CD4-positive, alpha-beta T cell treated with Interleukin-1 beta for 1 hour (primary cell): ENCODE results near the gene C9orf43.
"Not testable (repeated sequence)": the region's sequence is repeated elsewhere in the genome, so short reads cannot be mapped to it uniquely, and the experiment has no call there.

Experiments
- DNase-seq, 2 donors: peaks; one replicate each; pipeline ENCODE4 v3.0.0-alpha.2; 2020 to 2022

The C9orf43 gene, protein sequence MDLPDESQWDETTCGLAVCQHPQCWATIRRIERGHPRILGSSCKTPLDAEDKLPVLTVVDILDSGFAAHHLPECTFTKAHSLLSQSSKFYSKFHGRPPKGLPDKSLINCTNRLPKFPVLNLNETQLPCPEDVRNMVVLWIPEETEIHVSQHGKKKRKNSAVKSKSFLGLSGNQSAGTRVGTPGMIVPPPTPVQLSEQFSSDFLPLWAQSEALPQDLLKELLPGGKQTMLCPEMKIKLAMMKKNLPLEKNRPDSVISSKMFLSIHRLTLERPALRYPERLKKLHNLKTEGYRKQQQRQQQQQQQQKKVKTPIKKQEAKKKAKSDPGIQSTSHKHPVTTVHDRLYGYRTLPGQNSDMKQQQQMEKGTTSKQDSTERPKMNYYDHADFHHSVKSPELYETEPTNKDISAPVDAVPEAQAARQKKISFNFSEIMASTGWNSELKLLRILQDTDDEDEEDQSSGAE

DNA sequence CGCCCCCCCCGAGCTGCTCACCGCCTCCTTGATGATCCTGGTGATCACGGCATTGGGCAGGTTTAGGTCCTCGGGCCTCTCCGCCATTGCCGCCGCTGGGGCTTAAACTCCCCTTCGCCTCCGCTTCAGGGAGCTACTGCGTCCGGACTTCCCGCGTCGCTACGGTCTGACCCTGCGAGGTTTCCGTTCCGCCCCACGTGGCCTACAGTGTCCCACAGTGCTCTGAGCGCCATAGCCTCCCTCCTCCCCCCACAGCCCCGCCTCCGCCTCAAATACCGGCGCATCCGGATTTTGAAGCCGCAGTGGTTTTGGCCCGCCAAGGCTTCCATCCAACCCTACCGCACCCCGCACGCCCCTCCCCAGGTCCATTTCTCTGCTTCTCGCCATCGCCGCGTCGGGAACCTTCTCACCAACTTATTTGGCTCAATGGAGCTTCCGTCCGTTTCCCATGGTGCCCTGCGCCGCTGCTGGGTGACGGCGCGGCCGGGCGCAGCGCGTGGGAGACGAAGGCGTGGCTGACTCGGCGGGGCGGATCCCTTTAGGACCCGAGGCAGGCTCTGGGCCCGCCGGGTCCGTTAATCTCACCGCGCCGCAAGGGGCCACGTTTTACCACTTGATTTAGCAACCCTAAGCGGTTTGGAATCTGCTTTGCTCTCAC, at the start of gene C9orf43, which contains the start of gene POLE3:
C9orf43 (plus strand) TSS at position 541 of the 658 bp plus-strand sequence. CDS start 2,747 bp downstream, outside the sequence.
POLE3 (minus strand) TSS at position 469 of the 658 bp plus-strand sequence; CDS start at position 87, 382 bp downstream.
- peak; percentile 93 to 94 for DNase-seq

DNA sequence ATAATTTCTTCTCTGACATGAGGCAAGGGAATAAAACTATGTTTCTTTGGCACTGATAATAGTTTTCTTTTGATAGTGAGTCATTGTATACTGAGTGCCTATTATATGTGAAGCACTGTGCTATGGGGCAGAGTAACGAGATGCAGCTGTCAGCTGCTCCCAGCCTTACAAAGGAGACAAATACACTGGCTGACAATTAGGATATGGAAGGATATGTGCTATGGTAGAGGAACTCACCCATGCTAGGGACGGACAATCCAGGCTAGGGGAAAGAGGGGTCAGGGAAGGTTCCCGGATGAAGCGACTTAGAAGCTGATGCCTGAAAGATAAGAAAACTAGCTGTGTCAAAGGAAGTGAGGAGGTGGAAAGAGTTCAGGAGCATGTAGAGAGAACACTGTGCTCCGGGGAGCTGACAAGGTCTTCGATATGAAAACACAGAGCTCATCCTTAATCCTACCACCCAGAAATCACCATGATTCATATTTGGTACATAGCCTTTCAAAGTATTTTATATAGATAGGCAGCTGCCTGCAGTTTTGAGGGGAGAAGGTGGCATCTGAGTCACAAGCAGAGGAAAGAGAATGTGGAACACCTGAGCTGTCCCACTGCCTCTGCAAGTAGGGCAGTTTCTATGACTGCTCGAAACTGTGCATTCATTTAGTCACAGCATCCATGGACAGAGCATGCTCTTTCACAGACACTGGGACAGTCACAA, 49.1 kb upstream of the C9orf43 start:
- no peak for DNase-seq

DNA sequence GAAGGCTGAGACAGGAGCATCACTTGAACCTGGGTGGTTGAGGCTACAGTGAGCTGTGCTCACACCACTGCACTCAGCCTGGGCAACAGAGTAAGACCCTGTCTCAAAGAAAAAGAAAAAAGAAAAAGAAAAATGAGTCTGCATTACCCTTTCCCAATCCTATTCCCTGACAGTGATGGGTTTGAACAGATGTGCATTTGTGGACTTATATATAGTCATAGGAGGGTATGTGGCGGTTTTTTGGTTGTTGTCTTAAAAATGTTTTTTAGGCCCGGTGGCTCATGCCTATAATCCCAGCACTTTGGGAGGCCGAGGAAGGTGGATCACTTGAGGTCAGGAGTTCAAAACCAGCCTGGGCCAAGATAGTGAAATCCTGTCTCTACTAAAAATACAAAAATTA, 47.2 kb upstream of the C9orf43 start:
- no peak for DNase-seq

DNA sequence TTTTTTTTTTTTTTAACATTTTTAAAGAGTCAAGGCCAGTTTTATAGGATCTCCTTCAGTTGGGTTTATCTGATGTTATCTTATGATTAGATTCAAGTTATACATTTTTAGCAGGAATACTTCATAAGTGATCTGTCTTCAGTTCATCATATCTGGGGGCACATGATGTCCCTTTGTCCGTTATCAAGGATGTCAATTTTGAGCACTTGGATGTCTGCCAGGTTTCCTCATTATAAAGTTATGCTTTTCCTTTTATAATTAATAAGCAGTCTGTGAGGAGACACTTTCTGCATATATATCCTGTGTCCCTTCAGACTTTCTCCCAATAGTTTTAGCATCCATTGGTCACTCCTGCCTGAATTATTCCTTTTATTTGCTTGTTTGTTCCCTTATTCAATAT, 45.6 kb upstream of the C9orf43 start:
- DNase-seq = no peak

DNA sequence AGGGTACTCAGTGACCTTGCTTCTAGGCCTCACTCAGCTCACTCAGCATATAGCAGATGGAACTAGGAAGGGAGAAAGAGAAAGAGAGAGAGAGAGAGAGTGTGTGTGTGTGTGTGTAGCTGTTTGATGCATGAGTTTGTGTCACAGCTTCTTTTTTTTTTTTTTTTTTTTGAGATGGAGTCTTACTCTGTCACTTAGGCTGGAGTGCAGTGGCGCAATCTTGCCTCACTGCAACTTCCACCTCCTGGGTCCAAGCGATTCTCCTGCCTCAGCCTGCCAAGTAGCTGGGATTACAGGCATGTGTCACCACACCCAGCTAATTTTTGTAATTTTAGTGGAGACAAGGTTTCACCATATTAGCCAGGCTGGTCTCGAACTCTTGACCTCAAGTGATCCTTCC, 44.9 kb upstream of the C9orf43 start:
- DNase-seq = not testable (repeated sequence)

DNA sequence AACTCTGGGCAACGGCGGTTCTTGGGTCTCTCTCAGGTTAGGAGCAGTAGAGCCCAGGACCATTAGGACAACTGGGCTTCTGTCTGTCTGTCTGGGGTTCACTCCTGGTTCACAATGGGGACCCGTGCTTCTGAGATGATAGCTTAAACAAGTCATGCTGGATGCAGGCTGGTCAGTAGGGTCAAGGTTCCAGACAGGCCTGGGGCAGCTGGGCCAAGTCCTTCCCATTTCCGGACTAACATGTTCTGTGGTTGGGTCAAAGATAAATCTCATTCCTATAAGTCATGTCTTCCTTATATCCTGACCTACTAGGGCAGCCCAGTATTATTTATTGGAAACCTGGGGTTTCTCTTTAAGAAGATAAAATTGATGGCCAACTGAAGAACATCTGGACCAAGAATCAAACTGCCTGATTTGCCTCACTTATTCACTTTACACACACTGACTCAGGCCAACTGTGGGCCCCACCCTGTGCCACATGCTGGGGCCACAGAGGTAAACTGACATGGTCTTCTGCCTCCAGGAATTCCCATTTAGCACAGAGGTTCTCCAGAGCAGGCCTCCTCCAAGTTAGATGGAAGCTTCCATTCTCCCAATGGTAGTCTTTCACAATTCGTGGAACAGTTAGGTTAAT, 42.1 kb upstream of the C9orf43 start:
- DNase-seq = no peak

DNA sequence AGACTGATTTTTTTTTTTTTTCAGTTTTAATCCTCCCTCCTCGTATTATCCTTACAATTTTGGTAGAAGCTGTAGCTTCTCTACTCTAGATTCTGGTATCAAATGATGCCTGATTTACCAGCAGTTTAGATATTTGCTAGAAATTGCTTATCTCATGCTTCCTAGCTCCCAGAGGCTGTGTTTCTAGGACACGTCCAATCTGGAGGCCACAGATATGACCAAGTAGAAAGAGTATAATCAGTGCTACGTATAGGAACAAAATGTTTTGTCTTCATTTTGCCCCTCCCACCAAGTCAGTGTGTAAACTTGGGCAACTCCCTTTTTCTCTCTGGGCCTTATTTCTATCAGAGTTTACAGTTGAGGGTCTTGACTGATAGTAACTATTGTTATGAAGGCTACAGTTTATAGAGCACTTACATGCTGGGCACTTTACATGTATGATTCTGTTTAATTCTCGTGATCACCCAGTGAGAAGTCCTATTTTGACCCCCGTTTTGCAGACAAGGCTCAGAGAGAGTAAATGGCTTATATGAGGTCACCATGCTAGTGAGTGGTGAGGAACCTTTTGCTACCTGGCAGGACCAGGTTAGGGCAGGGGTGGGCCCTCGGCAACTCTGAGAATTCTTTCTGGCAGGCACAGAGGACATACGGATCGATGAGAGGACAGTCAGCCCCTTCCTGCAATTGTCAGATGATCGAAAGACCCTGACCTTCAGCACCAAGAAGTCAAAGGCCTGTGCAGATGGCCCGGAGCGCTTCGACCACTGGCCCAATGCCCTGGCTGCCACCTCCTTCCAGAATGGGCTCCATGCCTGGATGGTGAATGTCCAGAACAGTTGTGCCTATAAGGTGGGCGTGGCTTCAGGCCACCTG, 41.3 kb upstream of the C9orf43 start:
- no peak for DNase-seq

DNA sequence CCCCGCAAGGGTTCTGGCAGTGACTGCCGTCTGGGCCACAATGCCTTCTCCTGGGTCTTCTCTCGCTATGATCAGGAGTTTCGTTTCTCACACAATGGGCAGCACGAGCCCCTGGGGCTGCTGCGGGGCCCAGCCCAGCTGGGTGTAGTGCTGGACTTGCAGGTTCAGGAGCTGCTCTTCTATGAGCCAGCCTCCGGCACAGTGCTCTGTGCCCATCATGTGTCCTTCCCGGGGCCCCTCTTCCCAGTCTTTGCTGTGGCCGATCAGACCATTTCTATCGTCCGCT, 40.7 kb upstream of the C9orf43 start:
- no peak for DNase-seq

DNA sequence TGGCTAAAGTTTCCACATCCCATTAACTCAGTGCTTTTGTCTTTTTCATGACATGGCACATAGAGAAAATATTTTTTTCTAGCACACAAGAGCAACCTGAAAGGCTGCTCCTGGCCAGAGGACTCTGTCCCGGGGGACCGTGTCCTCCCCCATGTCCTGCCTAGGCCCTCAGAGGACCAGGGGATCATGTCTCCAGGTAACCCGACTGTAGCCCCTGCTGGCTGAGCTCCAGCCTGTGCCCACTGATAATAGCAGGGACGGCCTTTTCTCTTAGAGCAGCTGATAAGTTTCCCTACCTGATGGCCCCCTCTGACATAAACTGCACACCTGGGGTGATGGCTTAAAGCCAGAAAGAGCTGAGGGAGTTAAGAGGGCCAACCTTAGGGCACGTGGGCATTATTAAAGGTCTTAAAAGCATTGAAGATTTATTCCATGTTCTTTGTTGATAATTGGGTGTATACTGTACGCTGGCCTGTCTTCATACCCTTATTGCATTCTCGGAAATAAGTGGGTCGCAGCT, 39.7 kb upstream of the C9orf43 start:
- no peak for DNase-seq

DNA sequence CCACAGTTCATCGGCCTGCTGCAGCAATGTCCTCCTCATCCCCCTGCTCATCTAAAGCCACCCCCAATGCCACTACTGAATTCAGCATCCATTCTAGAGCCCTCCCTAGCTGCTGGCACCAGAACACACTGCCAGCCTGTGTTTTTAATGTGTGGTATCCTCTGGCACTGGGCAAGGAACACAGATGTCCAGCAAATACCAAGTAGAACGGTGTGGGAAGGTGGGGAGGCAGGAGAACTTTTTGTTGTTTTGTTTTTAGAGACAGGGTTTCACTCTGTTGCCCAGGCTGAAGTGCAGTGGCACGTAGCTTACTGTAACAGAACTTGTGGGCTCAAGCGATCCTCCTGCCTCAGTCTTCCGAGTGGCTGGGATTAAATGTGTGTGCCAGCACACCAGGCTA, 38.5 kb upstream of the C9orf43 start:
- no peak for DNase-seq

DNA sequence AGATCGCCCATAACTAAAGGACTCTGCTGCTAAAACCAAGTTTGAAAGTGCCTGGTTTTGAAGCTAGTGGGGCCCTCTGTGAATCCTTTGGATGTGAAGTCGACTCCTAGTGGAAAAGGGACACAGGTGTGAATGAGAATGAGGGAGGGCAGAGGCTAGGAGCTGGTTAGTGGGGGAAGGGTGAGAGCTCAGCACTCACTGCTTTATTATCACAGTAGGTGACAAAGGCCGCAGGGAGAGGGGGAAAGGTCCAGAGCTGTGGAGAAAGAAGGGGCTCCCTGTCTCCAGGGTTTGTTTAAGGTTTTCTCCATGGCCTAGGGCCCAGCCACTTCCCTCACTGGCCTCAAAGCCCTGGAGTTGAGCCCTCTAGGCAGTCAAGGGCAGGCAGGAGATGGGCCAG, 37.3 kb upstream of the C9orf43 start:
- no peak for DNase-seq

DNA sequence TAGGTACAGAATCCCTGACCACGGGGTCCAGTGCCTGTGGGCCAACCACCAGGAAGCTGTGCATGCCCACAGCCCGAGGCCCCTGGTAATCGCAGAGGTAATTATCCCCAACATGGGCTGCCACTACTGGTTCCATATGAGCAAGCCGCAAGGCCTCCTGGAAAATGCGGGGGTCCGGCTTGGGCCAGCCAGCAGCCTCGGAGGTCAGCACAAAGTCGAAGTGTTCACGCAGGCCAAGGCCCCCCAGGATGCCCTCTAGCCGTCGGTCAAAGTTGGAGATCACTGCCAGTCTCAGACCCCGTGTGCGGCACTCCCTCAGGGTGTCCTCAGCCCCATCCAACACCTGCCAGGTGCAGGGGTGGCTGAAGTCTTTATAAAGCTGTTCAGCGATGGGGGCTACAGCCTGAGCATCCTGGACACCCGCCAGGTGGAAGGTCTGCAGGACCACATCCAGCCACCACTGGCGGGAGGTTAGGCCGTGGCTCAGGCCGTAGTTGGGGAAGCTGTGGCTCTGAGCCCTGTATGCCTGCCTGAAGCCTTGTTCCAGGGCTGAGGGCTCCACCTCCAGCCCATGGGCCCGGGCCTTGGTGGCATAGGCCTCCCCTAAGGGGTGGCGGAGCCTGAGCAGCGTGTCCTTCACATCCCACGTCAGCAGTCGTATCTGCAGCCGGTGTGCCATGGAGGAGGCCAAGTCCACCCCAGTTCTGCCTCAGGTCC, 36.7 kb upstream of the C9orf43 start:
- DNase-seq = no peak

DNA sequence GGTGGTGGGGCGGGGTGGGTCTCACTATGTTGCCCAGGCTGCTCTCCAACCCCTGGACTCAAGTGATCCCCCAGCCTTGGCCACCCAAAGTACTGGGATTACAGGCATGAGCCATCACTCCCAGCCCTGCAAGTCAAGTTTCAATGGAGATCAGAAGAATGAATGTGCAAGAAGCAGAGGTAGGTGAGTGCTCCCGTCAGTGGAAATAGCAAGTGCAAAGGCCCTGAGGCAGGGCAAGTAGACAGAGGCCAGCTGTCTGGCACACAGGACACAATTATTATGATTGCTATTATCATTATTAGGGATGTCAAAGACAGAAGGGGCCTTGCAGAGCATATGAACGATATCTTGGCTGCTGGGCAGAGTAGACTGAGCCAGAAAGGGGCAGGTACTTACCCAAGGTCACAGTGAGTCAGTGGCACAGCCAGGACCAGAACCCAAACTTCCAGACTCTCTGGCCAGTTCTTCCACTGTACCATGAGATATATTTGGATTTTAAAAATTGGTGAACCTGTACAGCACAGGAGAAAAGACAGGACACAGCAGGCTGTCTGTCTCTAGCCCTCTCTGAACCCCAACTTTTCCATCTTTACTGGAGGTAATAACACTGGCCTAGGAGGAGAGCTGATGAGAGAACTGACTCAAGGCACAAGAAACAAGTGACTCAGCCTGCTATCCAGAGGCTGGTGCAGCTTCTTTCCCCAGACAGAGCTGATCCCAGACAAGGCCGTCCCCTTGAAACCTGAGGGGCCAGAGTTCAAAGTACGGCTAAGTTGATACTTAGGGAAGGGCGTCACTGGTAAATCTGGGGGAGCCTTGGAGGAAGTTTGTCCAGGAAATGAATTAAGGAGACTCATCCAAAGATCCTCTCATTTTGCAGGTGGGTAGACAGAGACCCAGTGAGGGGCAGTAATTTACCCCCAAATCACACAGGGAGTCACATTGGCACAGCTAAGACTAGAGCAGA, 35.2 kb upstream of the C9orf43 start:
- DNase-seq = no peak

DNA sequence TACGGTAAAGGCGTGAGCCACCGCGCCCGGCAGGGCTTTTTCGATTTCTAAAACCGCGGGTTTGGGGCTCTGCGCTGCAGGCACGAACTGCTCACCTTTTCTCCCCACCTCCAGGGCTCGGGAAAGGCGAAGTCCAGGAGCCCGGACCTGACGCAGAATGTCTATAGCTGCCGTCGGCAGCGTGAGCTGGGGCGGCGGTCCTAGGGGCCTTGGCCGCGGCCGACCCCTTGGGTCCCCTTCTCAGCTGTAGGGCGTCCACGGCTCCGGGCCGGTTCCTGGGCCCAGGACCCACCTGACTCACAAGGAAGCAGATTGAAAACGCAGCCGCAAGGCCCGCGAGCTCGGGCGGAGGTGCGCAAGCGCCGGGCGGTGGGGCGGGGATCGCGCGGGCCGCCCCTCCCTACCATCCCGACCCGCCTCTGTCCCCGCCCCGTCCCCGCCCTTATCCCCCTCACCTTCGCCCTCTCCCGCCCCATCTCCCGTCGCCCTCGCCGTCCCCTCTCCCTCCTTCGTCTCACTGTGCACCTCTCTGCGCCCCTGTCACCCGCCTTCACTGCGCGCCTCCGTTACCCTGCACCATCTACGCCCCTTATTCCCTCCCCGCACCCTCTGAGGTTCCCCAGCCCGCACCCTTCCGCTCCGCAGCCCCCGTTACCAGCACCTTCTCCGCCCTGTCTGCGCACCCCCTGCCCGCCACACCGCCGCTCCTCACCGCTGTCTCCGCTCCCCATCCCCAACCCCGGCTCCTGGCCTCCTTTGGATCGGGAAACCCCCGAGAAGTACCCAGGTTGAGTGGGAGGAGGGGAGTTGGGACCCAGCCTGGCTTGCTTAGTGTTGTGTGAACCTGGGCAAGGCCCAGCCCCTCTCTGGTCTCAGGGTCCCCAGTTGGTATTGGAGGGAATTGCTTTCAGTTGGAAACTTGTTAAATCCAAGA, 33.6 kb upstream of the C9orf43 start, which contains the start of gene HDHD3:
HDHD3 (minus strand) TSS at position 353 of the 934 bp plus-strand sequence. CDS start 2,632 bp downstream, outside the sequence.
- DNase-seq = peak; percentile 82 to 86

DNA sequence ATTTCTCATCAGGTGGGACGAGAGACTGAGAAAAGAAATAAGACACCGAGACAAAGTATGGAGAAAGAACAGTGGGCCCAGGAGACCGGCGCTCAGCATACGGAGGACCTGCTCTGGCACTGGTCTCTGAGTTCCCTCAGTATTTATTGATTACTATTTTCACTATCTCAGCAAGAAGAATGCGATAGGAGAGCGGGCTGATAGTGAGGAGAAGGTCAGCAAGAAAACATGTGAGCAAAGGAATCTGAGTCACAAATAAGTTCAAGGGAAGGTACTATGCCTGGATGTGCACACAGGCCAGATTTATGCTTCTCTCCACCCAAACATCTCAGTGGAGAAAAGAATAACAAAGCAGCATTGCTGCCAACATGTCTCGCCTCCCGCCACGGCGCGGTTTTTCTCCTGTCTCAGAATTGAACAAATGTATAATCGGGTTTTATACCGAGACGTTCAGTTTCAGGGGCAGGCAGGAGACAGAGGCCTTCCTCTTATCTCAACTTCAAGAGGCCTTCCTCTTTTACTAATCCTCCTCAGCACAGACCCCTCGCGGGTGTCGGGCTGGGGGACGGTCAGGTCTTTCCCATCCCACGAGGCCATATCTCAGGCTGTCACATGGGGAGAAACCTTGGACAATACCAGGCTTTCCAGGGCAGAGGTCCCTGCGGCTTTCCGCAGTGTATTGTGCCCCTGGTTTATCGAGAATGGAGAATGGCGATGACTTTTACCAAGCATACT, 31.3 kb upstream of the C9orf43 start:
- DNase-seq = not testable (repeated sequence)

DNA sequence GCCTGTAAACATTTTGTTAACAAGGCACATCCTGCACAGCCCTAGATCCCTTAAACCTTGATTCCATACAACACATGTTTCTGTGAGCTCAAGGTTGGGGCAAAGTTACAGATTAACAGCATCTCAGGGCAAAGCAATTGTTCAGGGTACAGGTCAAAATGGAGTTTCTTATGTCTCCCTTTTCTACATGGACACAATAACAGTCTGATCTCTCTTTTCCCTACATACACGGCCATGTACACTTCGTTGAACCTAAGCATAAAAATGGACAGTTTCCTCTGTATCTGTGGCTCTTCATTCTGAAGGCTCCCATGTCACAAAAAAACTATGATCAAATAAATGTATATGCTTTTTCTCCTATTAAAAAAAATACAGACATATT, 30.7 kb upstream of the C9orf43 start:
- not testable (repeated sequence) for DNase-seq

DNA sequence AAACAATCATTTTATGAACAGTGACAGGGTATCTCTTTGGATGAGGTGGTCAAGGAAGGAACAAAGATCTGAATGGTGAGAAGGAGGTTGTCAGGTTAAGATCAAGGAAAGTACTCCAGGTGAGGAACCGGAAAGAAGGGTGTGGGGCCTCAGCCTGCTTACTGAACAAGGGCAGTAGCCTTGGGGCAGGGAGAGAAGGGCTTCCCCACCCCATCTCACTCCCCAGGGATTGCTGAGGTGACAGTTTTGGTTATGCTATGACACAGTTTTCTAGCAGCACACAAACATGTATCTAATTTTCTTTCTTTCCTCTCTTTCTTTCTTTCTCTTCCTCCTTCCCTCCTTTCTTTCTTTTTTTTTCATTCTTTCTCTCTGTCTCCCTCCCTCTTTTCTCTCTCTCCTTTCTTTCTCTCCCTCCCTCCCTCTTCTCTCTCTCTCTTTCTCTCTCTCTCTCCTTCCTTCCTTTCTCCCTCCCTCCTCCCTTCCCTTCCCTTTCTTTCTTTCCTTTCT, 29.6 kb upstream of the C9orf43 start:
- no peak for DNase-seq

DNA sequence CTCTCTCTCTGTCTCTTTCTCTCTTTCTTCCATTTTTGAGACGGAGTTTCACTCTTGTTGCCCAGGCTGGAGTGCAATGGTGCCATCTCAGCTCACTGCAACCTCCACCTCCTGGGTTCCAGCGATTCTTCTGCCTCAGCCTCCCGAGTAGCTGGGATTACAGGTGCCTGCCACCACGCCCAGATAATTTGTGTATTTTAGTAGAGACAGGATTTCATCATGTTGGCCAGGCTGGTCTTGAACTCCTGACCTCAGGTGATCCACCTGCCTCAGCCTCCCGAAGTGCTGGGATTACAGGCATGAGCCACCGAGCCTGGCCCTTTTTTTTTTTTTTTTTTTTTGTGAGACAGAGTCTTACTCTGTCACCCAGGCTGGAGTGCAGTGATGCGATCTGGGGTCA, 29.1 kb upstream of the C9orf43 start:
- DNase-seq = not testable (repeated sequence)
